HEK293 (cell line): Measurements from ENCODE around the gene LMO3.

Experiments
- KLF10 ChIP-seq: fragments of 450-650 bp; IDR thresholded peaks from 2 replicates; pipeline ENCODE4 v1.5.1; 2018; ENCODE audit warnings: missing biosample characterization, mild to moderate bottlenecking, missing genetic modification characterization
- SP2 ChIP-seq: fragments of 450-650 bp; formaldehyde crosslinking; IDR thresholded peaks from 2 replicates; pipeline ENCODE4 v1.5.1; 2016; ENCODE audit warnings: missing biosample characterization, missing genetic modification characterization
- ZNF157 ChIP-seq: fragments of 450-650 bp; formaldehyde crosslinking; IDR thresholded peaks from 2 replicates; pipeline ENCODE4 v1.5.1; 2016; ENCODE audit warnings: missing biosample characterization, missing genetic modification characterization
- ZNF266 ChIP-seq: fragments of 450-650 bp; formaldehyde crosslinking; IDR thresholded peaks from 2 replicates; pipeline ENCODE4 v1.5.1; 2016; ENCODE audit warnings: missing biosample characterization, missing genetic modification characterization, low read depth
- ZNF707 ChIP-seq: fragments of 450-650 bp; formaldehyde crosslinking; IDR thresholded peaks from 2 replicates; pipeline ENCODE4 v1.5.1; 2016; ENCODE audit warnings: missing biosample characterization, missing genetic modification characterization
- TF ChIP-seq, protein P1 (sequence below): fragments of 450-650 bp; formaldehyde crosslinking; IDR thresholded peaks from 2 replicates; pipeline ENCODE4 v1.5.1; 2016; ENCODE audit warnings: missing biosample characterization, missing genetic modification characterization
- TF ChIP-seq, protein P2 (sequence below): fragments of 450-650 bp; formaldehyde crosslinking; IDR thresholded peaks from 2 replicates; pipeline ENCODE4 v1.5.1; 2016; ENCODE audit warnings: missing biosample characterization, missing genetic modification characterization
- TF ChIP-seq, protein P3 (sequence below): fragments of 450-650 bp; formaldehyde crosslinking; IDR thresholded peaks from 2 replicates; pipeline ENCODE4 v1.5.1; 2017; ENCODE audit warnings: missing biosample characterization, missing genetic modification characterization
- TF ChIP-seq, protein P4 (sequence below): fragments of 450-650 bp; formaldehyde crosslinking; IDR thresholded peaks from 2 replicates; pipeline ENCODE4 v1.5.1; 2016; ENCODE audit warnings: missing biosample characterization, missing genetic modification characterization
- TF ChIP-seq, protein P5 (sequence below): fragments of 450-650 bp; formaldehyde crosslinking; IDR thresholded peaks from 2 replicates; pipeline ENCODE4 v1.5.1; 2016; ENCODE audit warnings: missing biosample characterization, missing genetic modification characterization, borderline replicate concordance
- TF ChIP-seq, protein P6 (sequence below): fragments of 450-650 bp; formaldehyde crosslinking; IDR thresholded peaks from 2 replicates; pipeline ENCODE4 v1.5.1; 2016; ENCODE audit warnings: missing biosample characterization, missing genetic modification characterization

DNA sequence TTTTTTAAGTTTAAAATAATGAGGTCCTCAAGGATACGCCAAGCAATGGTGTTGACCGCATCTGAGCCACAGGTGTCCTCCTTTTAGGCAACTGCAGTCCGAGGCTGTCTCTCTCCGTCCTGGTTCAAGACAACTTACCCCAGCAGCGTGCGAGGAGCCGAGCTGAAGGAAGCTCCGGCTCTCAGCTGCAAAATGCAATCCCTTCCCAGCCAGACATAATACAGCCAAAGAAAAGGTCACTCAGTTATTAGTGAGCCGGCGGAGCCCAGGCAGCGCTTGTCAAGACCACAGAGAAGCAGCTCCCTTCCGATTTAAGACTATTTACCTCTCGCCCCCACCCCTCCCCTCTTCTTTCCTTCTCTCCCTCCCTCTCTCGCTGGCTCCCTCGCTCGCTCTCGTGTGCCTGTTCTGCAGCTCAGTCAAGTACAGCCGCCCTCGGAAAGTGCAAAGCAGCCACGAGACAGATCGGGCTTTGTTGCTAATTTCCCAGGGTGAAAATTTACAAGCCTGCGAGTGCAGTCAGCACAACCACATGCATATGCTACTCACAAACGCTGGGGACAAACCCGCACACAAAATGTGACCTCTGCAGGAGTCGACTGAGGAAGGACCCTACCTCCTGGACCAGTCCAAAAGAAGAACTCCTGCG, 363 bp upstream of the LMO3 start:
- TF ChIP-seq, protein P1, sequence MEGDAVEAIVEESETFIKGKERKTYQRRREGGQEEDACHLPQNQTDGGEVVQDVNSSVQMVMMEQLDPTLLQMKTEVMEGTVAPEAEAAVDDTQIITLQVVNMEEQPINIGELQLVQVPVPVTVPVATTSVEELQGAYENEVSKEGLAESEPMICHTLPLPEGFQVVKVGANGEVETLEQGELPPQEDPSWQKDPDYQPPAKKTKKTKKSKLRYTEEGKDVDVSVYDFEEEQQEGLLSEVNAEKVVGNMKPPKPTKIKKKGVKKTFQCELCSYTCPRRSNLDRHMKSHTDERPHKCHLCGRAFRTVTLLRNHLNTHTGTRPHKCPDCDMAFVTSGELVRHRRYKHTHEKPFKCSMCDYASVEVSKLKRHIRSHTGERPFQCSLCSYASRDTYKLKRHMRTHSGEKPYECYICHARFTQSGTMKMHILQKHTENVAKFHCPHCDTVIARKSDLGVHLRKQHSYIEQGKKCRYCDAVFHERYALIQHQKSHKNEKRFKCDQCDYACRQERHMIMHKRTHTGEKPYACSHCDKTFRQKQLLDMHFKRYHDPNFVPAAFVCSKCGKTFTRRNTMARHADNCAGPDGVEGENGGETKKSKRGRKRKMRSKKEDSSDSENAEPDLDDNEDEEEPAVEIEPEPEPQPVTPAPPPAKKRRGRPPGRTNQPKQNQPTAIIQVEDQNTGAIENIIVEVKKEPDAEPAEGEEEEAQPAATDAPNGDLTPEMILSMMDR (tag by site-specific recombination): no peak
- TF ChIP-seq, protein P2, sequence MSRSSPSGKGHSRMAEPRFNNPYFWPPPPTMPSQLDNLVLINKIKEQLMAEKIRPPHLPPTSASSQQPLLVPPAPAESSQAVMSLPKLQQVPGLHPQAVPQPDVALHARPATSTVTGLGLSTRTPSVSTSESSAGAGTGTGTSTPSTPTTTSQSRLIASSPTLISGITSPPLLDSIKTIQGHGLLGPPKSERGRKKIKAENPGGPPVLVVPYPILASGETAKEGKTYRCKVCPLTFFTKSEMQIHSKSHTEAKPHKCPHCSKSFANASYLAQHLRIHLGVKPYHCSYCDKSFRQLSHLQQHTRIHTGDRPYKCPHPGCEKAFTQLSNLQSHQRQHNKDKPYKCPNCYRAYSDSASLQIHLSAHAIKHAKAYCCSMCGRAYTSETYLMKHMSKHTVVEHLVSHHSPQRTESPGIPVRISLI (tag by site-specific recombination): no peak
- no peak for TF ChIP-seq ZNF707 (tag by site-specific recombination)
- TF ChIP-seq SP2 (tag by site-specific recombination): no peak
- TF ChIP-seq, protein P3, sequence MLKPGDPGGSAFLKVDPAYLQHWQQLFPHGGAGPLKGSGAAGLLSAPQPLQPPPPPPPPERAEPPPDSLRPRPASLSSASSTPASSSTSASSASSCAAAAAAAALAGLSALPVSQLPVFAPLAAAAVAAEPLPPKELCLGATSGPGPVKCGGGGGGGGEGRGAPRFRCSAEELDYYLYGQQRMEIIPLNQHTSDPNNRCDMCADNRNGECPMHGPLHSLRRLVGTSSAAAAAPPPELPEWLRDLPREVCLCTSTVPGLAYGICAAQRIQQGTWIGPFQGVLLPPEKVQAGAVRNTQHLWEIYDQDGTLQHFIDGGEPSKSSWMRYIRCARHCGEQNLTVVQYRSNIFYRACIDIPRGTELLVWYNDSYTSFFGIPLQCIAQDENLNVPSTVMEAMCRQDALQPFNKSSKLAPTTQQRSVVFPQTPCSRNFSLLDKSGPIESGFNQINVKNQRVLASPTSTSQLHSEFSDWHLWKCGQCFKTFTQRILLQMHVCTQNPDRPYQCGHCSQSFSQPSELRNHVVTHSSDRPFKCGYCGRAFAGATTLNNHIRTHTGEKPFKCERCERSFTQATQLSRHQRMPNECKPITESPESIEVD (tag by site-specific recombination): no peak
- TF ChIP-seq, protein P4, sequence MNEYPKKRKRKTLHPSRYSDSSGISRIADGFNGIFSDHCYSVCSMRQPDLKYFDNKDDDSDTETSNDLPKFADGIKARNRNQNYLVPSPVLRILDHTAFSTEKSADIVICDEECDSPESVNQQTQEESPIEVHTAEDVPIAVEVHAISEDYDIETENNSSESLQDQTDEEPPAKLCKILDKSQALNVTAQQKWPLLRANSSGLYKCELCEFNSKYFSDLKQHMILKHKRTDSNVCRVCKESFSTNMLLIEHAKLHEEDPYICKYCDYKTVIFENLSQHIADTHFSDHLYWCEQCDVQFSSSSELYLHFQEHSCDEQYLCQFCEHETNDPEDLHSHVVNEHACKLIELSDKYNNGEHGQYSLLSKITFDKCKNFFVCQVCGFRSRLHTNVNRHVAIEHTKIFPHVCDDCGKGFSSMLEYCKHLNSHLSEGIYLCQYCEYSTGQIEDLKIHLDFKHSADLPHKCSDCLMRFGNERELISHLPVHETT (tag by site-specific recombination): no peak
- TF ChIP-seq, protein P5, sequence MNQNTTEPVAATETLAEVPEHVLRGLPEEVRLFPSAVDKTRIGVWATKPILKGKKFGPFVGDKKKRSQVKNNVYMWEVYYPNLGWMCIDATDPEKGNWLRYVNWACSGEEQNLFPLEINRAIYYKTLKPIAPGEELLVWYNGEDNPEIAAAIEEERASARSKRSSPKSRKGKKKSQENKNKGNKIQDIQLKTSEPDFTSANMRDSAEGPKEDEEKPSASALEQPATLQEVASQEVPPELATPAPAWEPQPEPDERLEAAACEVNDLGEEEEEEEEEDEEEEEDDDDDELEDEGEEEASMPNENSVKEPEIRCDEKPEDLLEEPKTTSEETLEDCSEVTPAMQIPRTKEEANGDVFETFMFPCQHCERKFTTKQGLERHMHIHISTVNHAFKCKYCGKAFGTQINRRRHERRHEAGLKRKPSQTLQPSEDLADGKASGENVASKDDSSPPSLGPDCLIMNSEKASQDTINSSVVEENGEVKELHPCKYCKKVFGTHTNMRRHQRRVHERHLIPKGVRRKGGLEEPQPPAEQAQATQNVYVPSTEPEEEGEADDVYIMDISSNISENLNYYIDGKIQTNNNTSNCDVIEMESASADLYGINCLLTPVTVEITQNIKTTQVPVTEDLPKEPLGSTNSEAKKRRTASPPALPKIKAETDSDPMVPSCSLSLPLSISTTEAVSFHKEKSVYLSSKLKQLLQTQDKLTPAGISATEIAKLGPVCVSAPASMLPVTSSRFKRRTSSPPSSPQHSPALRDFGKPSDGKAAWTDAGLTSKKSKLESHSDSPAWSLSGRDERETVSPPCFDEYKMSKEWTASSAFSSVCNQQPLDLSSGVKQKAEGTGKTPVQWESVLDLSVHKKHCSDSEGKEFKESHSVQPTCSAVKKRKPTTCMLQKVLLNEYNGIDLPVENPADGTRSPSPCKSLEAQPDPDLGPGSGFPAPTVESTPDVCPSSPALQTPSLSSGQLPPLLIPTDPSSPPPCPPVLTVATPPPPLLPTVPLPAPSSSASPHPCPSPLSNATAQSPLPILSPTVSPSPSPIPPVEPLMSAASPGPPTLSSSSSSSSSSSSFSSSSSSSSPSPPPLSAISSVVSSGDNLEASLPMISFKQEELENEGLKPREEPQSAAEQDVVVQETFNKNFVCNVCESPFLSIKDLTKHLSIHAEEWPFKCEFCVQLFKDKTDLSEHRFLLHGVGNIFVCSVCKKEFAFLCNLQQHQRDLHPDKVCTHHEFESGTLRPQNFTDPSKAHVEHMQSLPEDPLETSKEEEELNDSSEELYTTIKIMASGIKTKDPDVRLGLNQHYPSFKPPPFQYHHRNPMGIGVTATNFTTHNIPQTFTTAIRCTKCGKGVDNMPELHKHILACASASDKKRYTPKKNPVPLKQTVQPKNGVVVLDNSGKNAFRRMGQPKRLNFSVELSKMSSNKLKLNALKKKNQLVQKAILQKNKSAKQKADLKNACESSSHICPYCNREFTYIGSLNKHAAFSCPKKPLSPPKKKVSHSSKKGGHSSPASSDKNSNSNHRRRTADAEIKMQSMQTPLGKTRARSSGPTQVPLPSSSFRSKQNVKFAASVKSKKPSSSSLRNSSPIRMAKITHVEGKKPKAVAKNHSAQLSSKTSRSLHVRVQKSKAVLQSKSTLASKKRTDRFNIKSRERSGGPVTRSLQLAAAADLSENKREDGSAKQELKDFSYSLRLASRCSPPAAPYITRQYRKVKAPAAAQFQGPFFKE (tag by site-specific recombination): no peak
- TF ChIP-seq, protein P6, sequence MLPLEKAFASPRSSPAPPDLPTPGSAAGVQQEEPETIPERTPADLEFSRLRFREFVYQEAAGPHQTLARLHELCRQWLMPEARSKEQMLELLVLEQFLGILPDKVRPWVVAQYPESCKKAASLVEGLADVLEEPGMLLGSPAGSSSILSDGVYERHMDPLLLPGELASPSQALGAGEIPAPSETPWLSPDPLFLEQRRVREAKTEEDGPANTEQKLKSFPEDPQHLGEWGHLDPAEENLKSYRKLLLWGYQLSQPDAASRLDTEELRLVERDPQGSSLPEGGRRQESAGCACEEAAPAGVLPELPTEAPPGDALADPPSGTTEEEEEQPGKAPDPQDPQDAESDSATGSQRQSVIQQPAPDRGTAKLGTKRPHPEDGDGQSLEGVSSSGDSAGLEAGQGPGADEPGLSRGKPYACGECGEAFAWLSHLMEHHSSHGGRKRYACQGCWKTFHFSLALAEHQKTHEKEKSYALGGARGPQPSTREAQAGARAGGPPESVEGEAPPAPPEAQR (tag by site-specific recombination): no peak
- no peak for TF ChIP-seq KLF10 (tag by site-specific recombination)
- no peak for TF ChIP-seq ZNF157 (tag by site-specific recombination)
- TF ChIP-seq ZNF266: no peak
